ENCODE measurements around the gene GLIS1. TPM values are rescaled to one million over a fixed set of nuclear protein-coding genes. Genes with fewer than 3 reads are reported as not detected.

The GLIS1 gene
- total and polyA plus RNA-seq, 5 donors from 2014 or later: not detected

DNA sequence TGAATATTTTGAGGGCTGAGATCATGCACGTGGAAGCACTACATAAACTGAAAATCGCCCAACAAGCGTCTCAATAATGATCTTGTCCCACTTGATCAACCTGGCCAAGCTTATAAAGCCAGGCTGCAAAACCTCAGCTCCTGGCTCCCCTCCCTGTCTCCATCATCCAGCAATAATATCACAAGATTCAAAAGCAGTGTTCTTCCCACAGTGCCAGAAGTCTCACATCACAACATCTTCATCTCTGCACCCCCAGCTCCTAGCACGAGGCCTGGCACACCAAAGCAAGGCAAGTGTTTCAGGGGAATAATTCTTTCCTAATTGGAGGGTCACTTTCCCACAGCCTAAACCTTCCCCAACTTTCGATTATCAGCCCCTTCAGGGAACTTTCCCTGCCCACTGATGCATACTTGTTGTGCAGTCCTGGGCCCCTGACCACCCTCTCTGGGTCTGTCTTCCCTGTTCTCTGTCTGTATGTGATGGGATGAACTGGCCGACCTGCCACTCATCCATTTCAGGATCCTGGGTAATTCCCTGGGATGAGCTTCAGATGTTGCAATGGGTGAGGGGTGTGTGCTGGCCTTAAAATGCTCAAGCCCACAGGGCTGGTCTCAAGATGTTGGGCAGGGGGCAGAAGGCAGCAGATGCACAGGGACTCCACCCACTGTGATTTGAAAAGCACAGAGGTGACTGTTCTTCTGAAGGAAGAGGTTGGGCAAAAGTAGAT is 150.7 kb downstream of the GLIS1 start:
- no peak overlapping the region for H3K27ac Mint-ChIP-seq

DNA sequence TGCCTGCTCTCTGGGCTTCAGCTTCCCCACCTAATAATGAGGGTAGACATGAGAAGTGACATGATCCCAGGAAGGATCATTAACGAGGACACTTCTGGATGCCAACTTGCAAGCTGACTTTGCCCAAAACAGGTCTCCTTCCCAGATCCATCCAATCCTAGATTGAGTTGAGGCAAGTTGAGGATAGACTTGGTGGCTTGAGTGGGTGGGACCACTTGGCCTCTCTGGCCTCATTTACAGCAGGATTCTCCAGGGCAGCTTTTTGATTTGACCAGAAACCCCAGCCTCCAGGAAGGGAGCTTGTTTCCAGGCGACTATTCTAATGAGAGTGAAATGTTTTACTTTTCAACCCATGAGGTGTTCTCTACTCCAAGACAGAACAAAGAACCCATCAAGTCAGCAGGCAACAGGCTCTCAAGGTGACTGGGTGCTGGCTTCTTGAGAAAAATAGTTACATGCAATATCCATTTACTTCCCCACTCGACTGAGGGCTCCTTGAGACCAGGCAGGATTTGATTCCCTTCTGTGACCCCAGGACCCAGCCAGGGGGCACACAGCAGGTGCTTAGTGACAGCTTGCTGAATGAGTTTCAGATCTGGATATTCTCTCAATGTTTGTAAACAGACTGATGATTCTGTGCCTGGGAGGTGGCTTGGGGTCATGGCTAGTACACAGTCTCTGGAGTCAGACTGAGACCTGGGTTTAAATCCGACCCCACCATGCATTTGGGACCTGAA is 151.5 kb downstream of the GLIS1 start:
- H3K27ac ChIP-seq (ENCODE audit: insufficient read depth, low read length, poor library complexity, severe bottlenecking): no peak overlapping the region
- Mint-ChIP-seq H3K27ac (no peak overlapping the region), H3K36me3 (no peaks in the 10 kb centered on the region), H3K4me1 (peaks cover 0 to 14% (median 7%) of the 10 kb centered on the region in 4 donors), H3K4me3 (no peak overlapping the region), H3K9me3 (peaks cover 0 to 2% (median 0%) of the 10 kb centered on the region in 7 donors), H3K27me3 (no peaks in the 10 kb centered on the region)
- H3K27me3 ChIP-seq (ENCODE audit: control insufficient read depth, insufficient read depth, low read length): no peaks in the 10 kb centered on the region
- H3K4me3 ChIP-seq (ENCODE audit: low read depth, low read length): no peak overlapping the region
- DNase-seq (no peak), ATAC-seq (ENCODE audit: low read depth in 2 of 2) (no peak)
- H3K4me1 ChIP-seq (ENCODE audit: control insufficient read depth, insufficient read depth, low read length, poor library complexity, severe bottlenecking): peaks cover 5% of the 10 kb centered on the region
- no peaks in the 10 kb centered on the region for H3K9me3 ChIP-seq (ENCODE audit: control insufficient read depth in 2 of 2, low read length in 2 of 2)
- H3K36me3 ChIP-seq (ENCODE audit: control insufficient read depth, insufficient read depth, low read length): no peaks in the 10 kb centered on the region

More for the DNA sequence above, 150.7 kb downstream of the GLIS1 start:
- Histone ChIP-seq H3K27me3 (ENCODE audit: control insufficient read depth, insufficient read depth, low read length) (no peaks in the 10 kb centered on the region), H3K9me3 (ENCODE audit: control insufficient read depth in 2 of 2, low read length in 2 of 2) (no peaks in the 10 kb centered on the region), H3K27ac (ENCODE audit: insufficient read depth, low read length, poor library complexity, severe bottlenecking) (no peak overlapping the region), H3K4me3 (ENCODE audit: low read depth, low read length) (no peak overlapping the region), H3K4me1 (ENCODE audit: control insufficient read depth, insufficient read depth, low read length, poor library complexity, severe bottlenecking) (peaks cover 5% of the 10 kb centered on the region), H3K36me3 (ENCODE audit: control insufficient read depth, insufficient read depth, low read length) (no peaks in the 10 kb centered on the region)
- no peak overlapping the region for H3K4me3 Mint-ChIP-seq
- no peaks in the 10 kb centered on the region for H3K36me3 Mint-ChIP-seq
- peaks cover 0 to 2% (median 0%) of the 10 kb centered on the region in 7 donors for H3K9me3 Mint-ChIP-seq
- H3K27me3 Mint-ChIP-seq: no peaks in the 10 kb centered on the region
- H3K4me1 Mint-ChIP-seq: peaks cover 0 to 17% (median 7%) of the 10 kb centered on the region in 4 donors
- DNase-seq: no peak
- ATAC-seq (ENCODE audit: low read depth in 2 of 2): no peak

DNA sequence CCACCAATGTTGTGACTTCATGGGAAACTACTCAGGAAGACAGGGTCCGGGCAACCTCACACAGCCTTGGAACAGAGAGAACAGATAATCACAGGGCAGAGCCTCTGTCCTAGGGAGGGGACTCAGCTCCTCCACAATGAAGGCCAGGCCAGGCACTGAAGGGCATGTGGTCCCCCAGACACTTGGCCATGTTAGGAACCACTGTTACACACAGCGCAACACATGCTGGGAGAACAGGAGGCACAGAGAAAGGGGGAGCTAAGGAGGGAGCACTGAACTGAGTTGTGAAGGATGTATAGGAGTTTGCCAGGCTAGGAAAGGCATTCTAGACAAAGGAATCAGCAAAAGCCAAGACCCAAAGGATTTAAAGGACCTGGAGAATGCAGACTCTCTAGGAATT is 152.2 kb downstream of the GLIS1 start:
- H3K27ac Mint-ChIP-seq: peak overlapping the region in 2 of 3 donors; percentile 8 to 53
- Histone ChIP-seq H3K4me3 (ENCODE audit: low read depth, low read length) (no peak overlapping the region), H3K27ac (ENCODE audit: insufficient read depth, low read length, poor library complexity, severe bottlenecking) (no peak overlapping the region), H3K27me3 (ENCODE audit: control insufficient read depth, insufficient read depth, low read length) (no peaks in the 10 kb centered on the region), H3K4me1 (ENCODE audit: control insufficient read depth, insufficient read depth, low read length, poor library complexity, severe bottlenecking) (peaks cover 5% of the 10 kb centered on the region), H3K36me3 (ENCODE audit: control insufficient read depth, insufficient read depth, low read length) (no peaks in the 10 kb centered on the region), H3K9me3 (ENCODE audit: control insufficient read depth in 2 of 2, low read length in 2 of 2) (no peaks in the 10 kb centered on the region)
- no peak overlapping the region for H3K4me3 Mint-ChIP-seq
- H3K4me1 Mint-ChIP-seq: peaks cover 0 to 14% (median 7%) of the 10 kb centered on the region in 4 donors
- H3K9me3 Mint-ChIP-seq: peaks cover 0 to 2% (median 0%) of the 10 kb centered on the region in 7 donors
- H3K27me3 Mint-ChIP-seq: no peaks in the 10 kb centered on the region
- DNase-seq: no peak
- ATAC-seq (ENCODE audit: low read depth in 2 of 2): no peak
- H3K36me3 Mint-ChIP-seq: no peaks in the 10 kb centered on the region

DNA sequence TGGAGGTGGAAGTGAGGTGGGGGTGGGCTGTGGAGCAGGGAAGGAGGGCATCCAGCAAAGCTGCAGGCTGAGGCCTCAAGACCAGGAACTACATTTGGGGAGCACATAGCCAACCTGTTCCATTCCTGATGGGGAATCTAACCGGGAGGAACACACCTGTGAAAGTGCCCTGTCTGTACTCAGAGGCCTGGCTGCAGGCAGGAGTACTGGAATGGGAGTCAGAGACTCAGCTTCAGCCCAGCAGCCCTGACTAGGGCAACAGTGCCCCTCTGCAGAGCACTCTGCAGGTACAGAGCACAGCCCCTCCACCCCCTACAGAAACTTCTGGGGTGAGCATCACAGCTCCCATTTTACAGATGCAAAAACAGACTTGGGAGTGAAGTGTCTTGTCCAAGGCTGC is 153.4 kb downstream of the GLIS1 start:
- H3K36me3 Mint-ChIP-seq: no peaks in the 10 kb centered on the region
- Histone ChIP-seq H3K27me3 (ENCODE audit: control insufficient read depth, insufficient read depth, low read length) (no peaks in the 10 kb centered on the region), H3K4me1 (ENCODE audit: control insufficient read depth, insufficient read depth, low read length, poor library complexity, severe bottlenecking) (peaks cover 5% of the 10 kb centered on the region), H3K36me3 (ENCODE audit: control insufficient read depth, insufficient read depth, low read length) (no peaks in the 10 kb centered on the region), H3K4me3 (ENCODE audit: low read depth, low read length) (no peak overlapping the region), H3K27ac (ENCODE audit: insufficient read depth, low read length, poor library complexity, severe bottlenecking) (no peak overlapping the region), H3K9me3 (ENCODE audit: control insufficient read depth in 2 of 2, low read length in 2 of 2) (no peaks in the 10 kb centered on the region)
- H3K27ac Mint-ChIP-seq: peak overlapping the region in 1 of 3 donors; percentile 68
- H3K4me1 Mint-ChIP-seq: peaks cover 0 to 14% (median 7%) of the 10 kb centered on the region in 4 donors
- no peak for DNase-seq
- ATAC-seq (ENCODE audit: low read depth in 2 of 2): no peak
- H3K4me3 Mint-ChIP-seq: no peak overlapping the region
- H3K27me3 Mint-ChIP-seq: no peaks in the 10 kb centered on the region
- H3K9me3 Mint-ChIP-seq: peaks cover 0 to 2% (median 0%) of the 10 kb centered on the region in 7 donors

DNA sequence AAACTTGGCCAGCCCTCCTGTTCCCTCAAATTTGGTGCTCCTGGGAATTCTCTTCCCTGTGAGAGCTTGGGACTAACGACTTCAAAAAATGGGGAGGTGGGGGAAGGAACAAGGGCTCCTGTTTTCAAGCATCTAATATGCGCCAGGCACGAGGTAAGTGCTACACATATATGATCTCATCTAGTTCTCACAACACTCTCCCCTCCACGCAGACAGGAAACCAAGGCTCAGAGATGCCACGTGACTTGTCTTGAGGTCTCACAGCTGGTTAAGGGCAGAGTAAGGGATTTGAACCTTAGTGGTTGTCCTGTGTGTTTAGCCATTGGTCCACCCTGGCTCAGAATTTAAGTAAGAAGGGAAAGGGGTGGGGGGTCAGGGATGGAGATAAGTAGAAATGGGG is 153.8 kb downstream of the GLIS1 start:
- H3K9me3 Mint-ChIP-seq: peaks cover 0 to 2% (median 0%) of the 10 kb centered on the region in 7 donors
- H3K4me3 Mint-ChIP-seq: peak overlapping the region in 1 of 4 donors; percentile 25
- Histone ChIP-seq H3K27ac (ENCODE audit: insufficient read depth, low read length, poor library complexity, severe bottlenecking) (no peak overlapping the region), H3K4me3 (ENCODE audit: low read depth, low read length) (no peak overlapping the region), H3K27me3 (ENCODE audit: control insufficient read depth, insufficient read depth, low read length) (no peaks in the 10 kb centered on the region), H3K4me1 (ENCODE audit: control insufficient read depth, insufficient read depth, low read length, poor library complexity, severe bottlenecking) (peaks cover 5% of the 10 kb centered on the region), H3K9me3 (ENCODE audit: control insufficient read depth in 2 of 2, low read length in 2 of 2) (no peaks in the 10 kb centered on the region), H3K36me3 (ENCODE audit: control insufficient read depth, insufficient read depth, low read length) (no peaks in the 10 kb centered on the region)
- H3K36me3 Mint-ChIP-seq: no peaks in the 10 kb centered on the region
- peaks cover 0 to 14% (median 7%) of the 10 kb centered on the region in 4 donors for H3K4me1 Mint-ChIP-seq
- peak in 2 of 3 donors; percentile 24 to 69 for DNase-seq
- H3K27ac Mint-ChIP-seq: peak overlapping the region; percentile 68 to 88 (median 69)
- peak; percentile 77 to 79 for ATAC-seq (ENCODE audit: low read depth in 2 of 2)
- H3K27me3 Mint-ChIP-seq: no peaks in the 10 kb centered on the region

DNA sequence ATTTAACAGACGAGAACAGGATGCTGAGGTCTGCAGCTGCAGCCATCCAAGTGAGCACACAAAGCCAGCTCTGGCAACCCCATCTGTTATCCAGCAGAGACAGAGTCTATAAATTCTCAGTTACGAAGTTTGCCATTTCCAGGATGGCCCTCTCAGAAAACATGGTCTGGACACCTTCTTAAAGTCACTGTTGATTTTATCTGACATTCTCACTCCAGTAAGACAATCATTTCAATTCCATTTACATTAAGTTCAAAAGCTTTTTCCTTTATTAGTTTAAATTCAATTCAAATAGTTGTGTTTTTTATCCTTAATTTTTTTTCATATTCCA is 154.2 kb downstream of the GLIS1 start:
- Mint-ChIP-seq H3K36me3 (no peaks in the 10 kb centered on the region), H3K9me3 (peaks cover 0 to 2% (median 0%) of the 10 kb centered on the region in 7 donors), H3K27ac (peak overlapping the region; percentile 68 to 88 (median 69)), H3K4me3 (no peak overlapping the region), H3K4me1 (peaks cover 0 to 14% (median 7%) of the 10 kb centered on the region in 4 donors), H3K27me3 (no peaks in the 10 kb centered on the region)
- H3K4me1 ChIP-seq (ENCODE audit: control insufficient read depth, insufficient read depth, low read length, poor library complexity, severe bottlenecking): peaks cover 5% of the 10 kb centered on the region
- no peaks in the 10 kb centered on the region for H3K9me3 ChIP-seq (ENCODE audit: control insufficient read depth in 2 of 2, low read length in 2 of 2)
- H3K27me3 ChIP-seq (ENCODE audit: control insufficient read depth, insufficient read depth, low read length): no peaks in the 10 kb centered on the region
- H3K4me3 ChIP-seq (ENCODE audit: low read depth, low read length): no peak overlapping the region
- DNase-seq: no peak
- no peaks in the 10 kb centered on the region for H3K36me3 ChIP-seq (ENCODE audit: control insufficient read depth, insufficient read depth, low read length)
- ATAC-seq (ENCODE audit: low read depth in 2 of 2): no peak
- H3K27ac ChIP-seq (ENCODE audit: insufficient read depth, low read length, poor library complexity, severe bottlenecking): no peak overlapping the region

DNA sequence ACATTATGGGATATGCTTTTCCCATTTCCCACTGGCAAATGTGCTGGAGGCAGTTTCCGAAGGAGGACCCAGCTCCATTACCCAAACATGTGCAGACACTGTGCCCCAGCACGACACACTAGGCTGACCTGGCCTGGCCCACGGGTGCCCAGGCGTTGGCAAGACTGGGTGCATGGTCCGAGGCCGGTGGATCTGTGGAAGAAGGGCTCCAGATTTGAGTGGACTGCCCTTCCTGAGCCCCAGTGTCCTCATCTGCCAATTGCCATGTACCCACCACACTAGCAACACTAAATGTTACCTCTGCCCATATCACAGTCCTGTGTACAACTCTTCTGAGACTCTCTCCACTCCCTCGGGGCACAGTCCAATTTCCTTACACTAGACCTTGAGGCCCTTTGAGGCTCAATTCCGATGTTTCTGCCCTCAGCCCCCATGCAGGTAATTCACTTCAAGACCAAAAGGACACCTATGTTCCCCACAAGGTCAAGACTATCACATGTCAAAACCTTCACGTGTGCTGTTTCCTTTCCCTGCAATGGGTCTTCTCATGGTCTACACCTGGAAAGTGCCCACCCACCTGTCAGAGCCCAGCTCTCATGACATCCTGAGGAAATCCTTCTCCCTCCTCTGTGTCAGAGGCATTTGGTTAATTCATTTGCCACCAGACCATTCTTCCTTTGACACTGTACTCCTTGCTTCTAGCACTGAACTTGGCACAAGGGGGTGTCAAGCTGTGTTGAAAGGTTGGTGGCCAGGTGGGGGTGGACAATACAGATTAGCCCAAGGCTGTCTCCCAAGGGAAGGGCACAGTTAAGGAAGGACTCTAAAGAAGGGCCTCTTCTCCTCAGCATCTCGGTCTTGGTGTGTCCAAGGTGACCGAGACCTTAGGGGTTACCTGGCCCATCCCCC is 154.8 kb downstream of the GLIS1 start:
- Histone ChIP-seq H3K36me3 (ENCODE audit: control insufficient read depth, insufficient read depth, low read length) (no peaks in the 10 kb centered on the region), H3K9me3 (ENCODE audit: control insufficient read depth in 2 of 2, low read length in 2 of 2) (no peaks in the 10 kb centered on the region), H3K4me1 (ENCODE audit: control insufficient read depth, insufficient read depth, low read length, poor library complexity, severe bottlenecking) (peaks cover 5% of the 10 kb centered on the region), H3K27ac (ENCODE audit: insufficient read depth, low read length, poor library complexity, severe bottlenecking) (no peak overlapping the region), H3K27me3 (ENCODE audit: control insufficient read depth, insufficient read depth, low read length) (no peaks in the 10 kb centered on the region), H3K4me3 (ENCODE audit: low read depth, low read length) (no peak overlapping the region)
- Mint-ChIP-seq H3K36me3 (no peaks in the 10 kb centered on the region), H3K9me3 (no peaks in the 10 kb centered on the region), H3K27me3 (no peaks in the 10 kb centered on the region), H3K27ac (peak overlapping the region in 2 of 3 donors; percentile 68 to 88), H3K4me3 (no peak overlapping the region), H3K4me1 (peaks cover 0 to 14% (median 7%) of the 10 kb centered on the region in 4 donors)
- DNase-seq (no peak), ATAC-seq (ENCODE audit: low read depth in 2 of 2) (no peak)
